Smooth muscle cell (in vitro differentiated cells): ENCODE measurements around the gene DDTL. TPM values are rescaled to one million over a fixed set of nuclear protein-coding genes. Genes with fewer than 3 reads are reported as not detected.
"Not testable (repeated sequence)": the region's sequence is repeated elsewhere in the genome, so short reads cannot be mapped to it uniquely, and the experiment has no call there.

ENCODE experiments used
- DNase-seq: peaks from one replicate; lab custom pipeline; 2025; ENCODE audit not compliant: unreplicated experiment; lab: John Stamatoyannopoulos, UW
- H2AFZ ChIP-seq: fragments of 200-600 bp; sonication (generic); 2 replicates; pipeline ENCODE4 v1.6.0; 2016; ENCODE audit warnings: antibody characterized with exemption, low read depth, mild to moderate bottlenecking
- H3F3A ChIP-seq: fragments of 200-600 bp; sonication (generic); 2 replicates; pipeline ENCODE4 v1.6.0; 2017; ENCODE audit warnings: antibody characterized with exemption, low read depth
- H3K27ac ChIP-seq: fragments of 200-600 bp; sonication (generic); 2 replicates; pipeline ENCODE4 v1.5.1; 2016; ENCODE audit warnings: low read depth, mild to moderate bottlenecking
- H3K27me3 ChIP-seq: fragments of 200-600 bp; sonication (generic); 2 replicates; pipeline ENCODE4 v1.6.1; 2016; ENCODE audit warnings: low read depth, mild to moderate bottlenecking
- H3K36me3 ChIP-seq: fragments of 200-600 bp; sonication (generic); 2 replicates; pipeline ENCODE4 v1.5.1; 2016; ENCODE audit warnings: low read depth
- H3K4me1 ChIP-seq: fragments of 200-600 bp; sonication (generic); 2 replicates; pipeline ENCODE4 v1.5.1; 2016; ENCODE audit warnings: low read depth
- H3K4me2 ChIP-seq: fragments of 200-600 bp; sonication (generic); 2 replicates; pipeline ENCODE4 v1.6.0; 2016; ENCODE audit warnings: mild to moderate bottlenecking
- H3K4me3 ChIP-seq: fragments of 200-600 bp; sonication (generic); 2 replicates; pipeline ENCODE4 v1.5.1; 2016; ENCODE audit warnings: mild to moderate bottlenecking
- H3K79me2 ChIP-seq: fragments of 200-600 bp; sonication (generic); 2 replicates; pipeline ENCODE4 v1.6.0; 2016; ENCODE audit warnings: low read depth, mild to moderate bottlenecking
- H3K9ac ChIP-seq: fragments of 200-600 bp; sonication (generic); 2 replicates; pipeline ENCODE4 v1.6.0; 2016; ENCODE audit warnings: low read depth
- H3K9me3 ChIP-seq: fragments of 200-600 bp; sonication (generic); replicated peaks from 2 replicates; pipeline ENCODE4 v1.5.1; 2016; ENCODE audit warnings: low read depth
- H4K20me1 ChIP-seq: fragments of 200-600 bp; sonication (generic); 2 replicates; pipeline ENCODE4 v1.6.0; 2016; ENCODE audit warnings: low read depth
- CTCF ChIP-seq: fragments of 200-600 bp; sonication (generic); IDR thresholded peaks from 2 replicates; pipeline ENCODE4 v1.5.1; 2017; ENCODE audit warnings: borderline replicate concordance, mild to moderate bottlenecking, antibody characterized with exemption; ENCODE audit not compliant: insufficient read depth, poor library complexity, severe bottlenecking
- WGBS: methylation state at CpG from one replicate; pipeline ENCODE4 v1.1.7; 2016; ENCODE audit warnings: low lambda C conversion rate; 5-methylcytosine and 5-hydroxymethylcytosine counted together
- polyA plus RNA-seq: library from polyadenylated mRNA; unstranded; fragments of >200 nt; fragmentation: Nextera tagmentation; extraction: Ambion mirVana; gene quantifications from 2 replicates; pipeline ENCODE4 v1.2.1, GENCODE V29; 2016
- total RNA-seq: library from RNA; depleted of rRNA; stranded (reverse); fragments of >200 nt; gene quantifications from 2 replicates; pipeline ENCODE4 v1.2.3, GENCODE V29; 2014

DDTL gene
- total and polyA plus RNA-seq, 2 experiments from 2014 or later, result 0.24 TPM; not detected in 1

- Histone ChIP-seq H3K4me3 (no peak overlapping the region), H3K9me3 (no peaks in the 10 kb centered on the region)
Observed at GRCh38 chr22:23926561-23926960, 40.1 kb upstream of the DDTL start.

GRCh38 chr22:23938328-23939016 lies 28.2 kb upstream of the DDTL start:
- Histone ChIP-seq H3K27me3 (no peaks in the 10 kb centered on the region), H3F3A (no peaks in the 10 kb centered on the region), H3K27ac (no peak overlapping the region), H4K20me1 (no peaks in the 10 kb centered on the region), H2AFZ (no peak overlapping the region), H3K4me3 (no peak overlapping the region), H3K79me2 (no peaks in the 10 kb centered on the region), H3K9me3 (no peaks in the 10 kb centered on the region), H3K36me3 (no peaks in the 10 kb centered on the region), H3K4me1 (no peaks in the 10 kb centered on the region), H3K4me2 (no peak overlapping the region), H3K9ac (no peak overlapping the region)
- no peak for DNase-seq
- TF ChIP-seq CTCF, result no peak
- 85% methylated on average over 5 of the region's 5 CpGs for WGBS

More at GRCh38 chr22:23926561-23926960, 40.1 kb upstream of the DDTL start:
- no peaks in the 10 kb centered on the region for H3K4me1 ChIP-seq
- peaks cover 5% of the 10 kb centered on the region for H3K36me3 ChIP-seq
- H3K27ac ChIP-seq, result no peak overlapping the region
- WGBS, result 81% methylated on average over 12 of the region's 14 CpGs
- no peaks in the 10 kb centered on the region for H3F3A ChIP-seq
- no peak for DNase-seq
- peaks cover 5% of the 10 kb centered on the region for H4K20me1 ChIP-seq
- no peak overlapping the region for H2AFZ ChIP-seq
- no peak for TF ChIP-seq CTCF
- no peak overlapping the region for H3K9ac ChIP-seq
- H3K4me2 ChIP-seq, result no peak overlapping the region
- H3K79me2 ChIP-seq, result peaks cover 7% of the 10 kb centered on the region
- no peaks in the 10 kb centered on the region for H3K27me3 ChIP-seq

GRCh38 chr22:23939017-23939357 lies 27.7 kb upstream of the DDTL start:
- TF ChIP-seq CTCF, result no peak
- Histone ChIP-seq H3K9ac (no peak overlapping the region), H3F3A (no peaks in the 10 kb centered on the region), H3K27ac (no peak overlapping the region), H4K20me1 (no peaks in the 10 kb centered on the region), H3K36me3 (no peaks in the 10 kb centered on the region), H3K27me3 (no peaks in the 10 kb centered on the region), H3K9me3 (no peaks in the 10 kb centered on the region), H3K4me1 (no peaks in the 10 kb centered on the region), H2AFZ (no peak overlapping the region), H3K79me2 (no peaks in the 10 kb centered on the region), H3K4me2 (no peak overlapping the region), H3K4me3 (no peak overlapping the region)
- DNase-seq, result no peak
- 61% methylated on average over 3 of the region's 3 CpGs for WGBS

- not testable (repeated sequence) for DNase-seq, H3K4me2 ChIP-seq, H3K36me3 ChIP-seq, H3K27me3 ChIP-seq, H3K9me3 ChIP-seq, H3K9ac ChIP-seq, H4K20me1 ChIP-seq, H3K4me1 ChIP-seq, H2AFZ ChIP-seq, H3F3A ChIP-seq, H3K4me3 ChIP-seq, H3K27ac ChIP-seq, H3K79me2 ChIP-seq
- 35% methylated on average over 5 of the region's 14 CpGs for WGBS
Observed at GRCh38 chr22:23940166-23940565, 26.5 kb upstream of the DDTL start.

- DNase-seq, result not testable (repeated sequence)
Observed at GRCh38 chr22:23947391-23947790, 19.3 kb upstream of the DDTL start.

GRCh38 chr22:23949764-23950163 lies 16.9 kb upstream of the DDTL start:
- not testable (repeated sequence) for H3K9ac ChIP-seq, H3F3A ChIP-seq, H3K79me2 ChIP-seq, DNase-seq, H3K27ac ChIP-seq, H4K20me1 ChIP-seq, H2AFZ ChIP-seq, H3K4me3 ChIP-seq, H3K4me1 ChIP-seq, H3K4me2 ChIP-seq, H3K36me3 ChIP-seq, H3K27me3 ChIP-seq, H3K9me3 ChIP-seq
- WGBS, result 91% methylated on average over 17 of the region's 18 CpGs

More at GRCh38 chr22:23947391-23947790, 19.3 kb upstream of the DDTL start:
- not testable (repeated sequence) for H3K4me3 ChIP-seq, H3K36me3 ChIP-seq, H3K27ac ChIP-seq, H3F3A ChIP-seq, H4K20me1 ChIP-seq, H3K79me2 ChIP-seq, H3K9me3 ChIP-seq, H2AFZ ChIP-seq, H3K4me1 ChIP-seq, H3K4me2 ChIP-seq, H3K9ac ChIP-seq, H3K27me3 ChIP-seq
- 0% methylated on average over 1 of the region's 3 CpGs for WGBS
